ENCODE data around the gene CA5A.
"Not testable (repeated sequence)": the region's sequence is repeated elsewhere in the genome, so short reads cannot be mapped to it uniquely, and the experiment has no call there.

Gene CA5A

GRCh38 chr16:87939562-87940423 is 3.5 kb upstream of the CA5A start:
- Histone ChIP-seq H3K36me3 (ENCODE audit: control insufficient read depth in 1 of 2, insufficient read depth in 2 of 2, low read length in 2 of 2) (no peaks in the 10 kb centered on the region), H3K27me3 (ENCODE audit: control insufficient read depth in 1 of 2, insufficient read depth in 2 of 2, low read length in 2 of 2) (no peaks in the 10 kb centered on the region), H3K27ac (ENCODE audit: low read depth, low read length) (no peak overlapping the region), H3K4me3 (ENCODE audit: low read depth in 1 of 2, low read length in 2 of 2) (no peak overlapping the region), H3K9me3 (ENCODE audit: control insufficient read depth in 1 of 2, low read length in 2 of 2) (no peaks in the 10 kb centered on the region), H3K9ac (ENCODE audit: low read depth in 1 of 2, low read length in 2 of 2) (no peak overlapping the region), H3K4me1 (ENCODE audit: control insufficient read depth in 1 of 2, insufficient read depth in 2 of 2, low read length in 2 of 2) (peaks cover 0 to under 1% of the 10 kb centered on the region in 2 donors)

GRCh38 chr16:87938412-87938949 is 2.2 kb upstream of the CA5A start:
- H3K4me1 ChIP-seq (ENCODE audit: control insufficient read depth in 1 of 2, insufficient read depth in 2 of 2, low read length in 2 of 2), result no peaks in the 10 kb centered on the region
- H3K27me3 ChIP-seq (ENCODE audit: control insufficient read depth in 1 of 2, insufficient read depth in 2 of 2, low read length in 2 of 2), result no peaks in the 10 kb centered on the region
- no peak overlapping the region for H3K9ac ChIP-seq (ENCODE audit: low read depth in 1 of 2, low read length in 2 of 2)
- H3K9me3 ChIP-seq (ENCODE audit: control insufficient read depth in 1 of 2, low read length in 2 of 2), result no peaks in the 10 kb centered on the region
- no peak overlapping the region for H3K4me3 ChIP-seq (ENCODE audit: low read depth in 1 of 2, low read length in 2 of 2)
- H3K36me3 ChIP-seq (ENCODE audit: control insufficient read depth in 1 of 2, insufficient read depth in 2 of 2, low read length in 2 of 2), result no peaks in the 10 kb centered on the region
- no peak overlapping the region for H3K27ac ChIP-seq (ENCODE audit: low read depth, low read length)

DNA sequence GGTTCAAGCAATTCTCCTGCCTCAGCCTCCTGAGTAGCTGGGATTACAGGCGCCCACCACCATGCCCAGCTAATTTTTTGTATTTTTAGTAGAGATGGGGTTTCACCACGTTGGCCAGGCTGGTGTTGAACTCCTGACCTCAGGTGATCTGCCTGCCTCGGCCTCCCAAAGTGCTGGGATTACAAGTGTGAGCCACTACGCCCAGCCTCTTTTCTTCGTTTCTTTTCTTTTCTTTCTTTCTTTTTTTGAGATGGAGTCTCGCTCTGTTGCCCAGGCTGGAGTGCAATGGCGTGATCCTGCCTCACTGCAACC is 858 bp upstream of the CA5A start:
- not testable (repeated sequence) for H3K27ac ChIP-seq (ENCODE audit: low read depth, low read length); H3K4me1 ChIP-seq (ENCODE audit: control insufficient read depth in 1 of 2, insufficient read depth in 2 of 2, low read length in 2 of 2); H3K4me3 ChIP-seq (ENCODE audit: low read depth in 1 of 2, low read length in 2 of 2); H3K27me3 ChIP-seq (ENCODE audit: control insufficient read depth in 1 of 2, insufficient read depth in 2 of 2, low read length in 2 of 2); H3K9me3 ChIP-seq (ENCODE audit: control insufficient read depth in 1 of 2, low read length in 2 of 2); H3K36me3 ChIP-seq (ENCODE audit: control insufficient read depth in 1 of 2, insufficient read depth in 2 of 2, low read length in 2 of 2); H3K9ac ChIP-seq (ENCODE audit: low read depth in 1 of 2, low read length in 2 of 2)

DNA sequence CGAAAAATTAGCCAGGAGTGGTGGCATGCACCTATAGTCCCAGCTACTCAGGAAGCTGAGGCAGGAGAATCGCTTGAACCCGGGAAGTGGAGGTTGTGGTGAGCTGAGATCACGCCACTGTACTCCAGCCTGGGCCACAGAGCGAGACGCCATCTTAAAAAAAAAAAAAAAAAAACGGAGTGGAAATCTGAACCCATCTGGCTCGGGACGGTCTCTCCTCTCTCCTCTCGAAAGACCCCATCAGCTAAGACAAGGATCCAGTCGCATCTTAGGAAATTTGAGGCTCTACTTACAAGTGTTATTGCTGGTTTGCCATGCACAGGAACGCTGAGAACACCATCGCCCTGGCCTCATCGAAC is 334 bp downstream of the CA5A start:
- not testable (repeated sequence) for H3K36me3 ChIP-seq (ENCODE audit: control insufficient read depth in 1 of 2, insufficient read depth in 2 of 2, low read length in 2 of 2); H3K27ac ChIP-seq (ENCODE audit: low read depth, low read length); H3K4me1 ChIP-seq (ENCODE audit: control insufficient read depth in 1 of 2, insufficient read depth in 2 of 2, low read length in 2 of 2); H3K27me3 ChIP-seq (ENCODE audit: control insufficient read depth in 1 of 2, insufficient read depth in 2 of 2, low read length in 2 of 2); H3K4me3 ChIP-seq (ENCODE audit: low read depth in 1 of 2, low read length in 2 of 2); H3K9ac ChIP-seq (ENCODE audit: low read depth in 1 of 2, low read length in 2 of 2); H3K9me3 ChIP-seq (ENCODE audit: control insufficient read depth in 1 of 2, low read length in 2 of 2)

- H3K9ac ChIP-seq (ENCODE audit: low read depth in 1 of 2, low read length in 2 of 2); H3K9me3 ChIP-seq (ENCODE audit: control insufficient read depth in 1 of 2, low read length in 2 of 2); H3K36me3 ChIP-seq (ENCODE audit: control insufficient read depth in 1 of 2, insufficient read depth in 2 of 2, low read length in 2 of 2); H3K27me3 ChIP-seq (ENCODE audit: control insufficient read depth in 1 of 2, insufficient read depth in 2 of 2, low read length in 2 of 2); H3K4me1 ChIP-seq (ENCODE audit: control insufficient read depth in 1 of 2, insufficient read depth in 2 of 2, low read length in 2 of 2); H3K27ac ChIP-seq (ENCODE audit: low read depth, low read length); H3K4me3 ChIP-seq (ENCODE audit: low read depth in 1 of 2, low read length in 2 of 2): not testable (repeated sequence)
These were observed 1.4 kb downstream of the CA5A start for GRCh38 chr16:87934752-87935425.

DNA sequence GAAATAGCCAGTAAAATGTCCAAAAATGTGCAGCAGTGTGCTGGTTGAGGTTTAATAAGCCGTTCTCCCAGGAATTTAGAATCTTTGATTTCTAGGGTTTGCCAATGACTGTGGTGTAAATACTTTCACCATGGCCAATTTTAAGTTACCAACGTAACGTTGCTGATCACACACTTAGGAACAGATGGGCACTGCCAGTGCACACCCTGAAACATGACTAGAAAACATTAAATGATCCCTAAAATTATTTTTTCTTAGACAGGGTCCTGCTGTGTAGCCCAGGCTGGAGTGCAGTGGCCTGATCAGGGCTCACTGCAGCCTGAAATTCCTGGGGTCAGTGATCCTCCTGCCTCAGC is 3.2 kb downstream of the CA5A start:
- Histone ChIP-seq H3K9ac (ENCODE audit: low read depth in 1 of 2, low read length in 2 of 2) (no peak overlapping the region), H3K4me1 (ENCODE audit: control insufficient read depth in 1 of 2, insufficient read depth in 2 of 2, low read length in 2 of 2) (no peaks in the 10 kb centered on the region), H3K4me3 (ENCODE audit: low read depth in 1 of 2, low read length in 2 of 2) (no peak overlapping the region), H3K27ac (ENCODE audit: low read depth, low read length) (no peak overlapping the region), H3K27me3 (ENCODE audit: control insufficient read depth in 1 of 2, insufficient read depth in 2 of 2, low read length in 2 of 2) (no peaks in the 10 kb centered on the region), H3K36me3 (ENCODE audit: control insufficient read depth in 1 of 2, insufficient read depth in 2 of 2, low read length in 2 of 2) (no peaks in the 10 kb centered on the region), H3K9me3 (ENCODE audit: control insufficient read depth in 1 of 2, low read length in 2 of 2) (no peaks in the 10 kb centered on the region)

GRCh38 chr16:87932475-87933139 is 3.7 kb downstream of the CA5A start:
- H3K27ac ChIP-seq (ENCODE audit: low read depth, low read length); H3K36me3 ChIP-seq (ENCODE audit: control insufficient read depth in 1 of 2, insufficient read depth in 2 of 2, low read length in 2 of 2); H3K4me3 ChIP-seq (ENCODE audit: low read depth in 1 of 2, low read length in 2 of 2); H3K9ac ChIP-seq (ENCODE audit: low read depth in 1 of 2, low read length in 2 of 2); H3K27me3 ChIP-seq (ENCODE audit: control insufficient read depth in 1 of 2, insufficient read depth in 2 of 2, low read length in 2 of 2); H3K4me1 ChIP-seq (ENCODE audit: control insufficient read depth in 1 of 2, insufficient read depth in 2 of 2, low read length in 2 of 2); H3K9me3 ChIP-seq (ENCODE audit: control insufficient read depth in 1 of 2, low read length in 2 of 2): not testable (repeated sequence)

DNA sequence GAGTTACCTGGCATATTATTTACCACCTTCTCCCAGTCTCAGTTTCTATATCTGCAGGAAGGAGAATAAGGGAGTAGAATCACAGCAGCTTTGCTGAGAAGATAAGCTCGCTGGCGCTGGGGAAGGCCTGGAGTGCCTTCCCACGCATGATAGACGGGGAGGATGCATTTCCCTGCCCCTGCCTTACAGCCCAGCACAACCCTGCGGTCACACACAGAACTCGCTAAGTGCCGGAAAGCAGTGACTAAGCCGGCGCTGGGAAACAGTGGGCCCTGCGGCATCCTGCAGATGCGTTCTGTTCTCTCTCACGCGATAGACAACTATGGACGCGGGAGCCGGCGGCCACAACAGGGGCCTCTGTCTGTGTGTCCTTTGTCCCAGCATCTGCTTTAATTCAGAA is 4.8 kb downstream of the CA5A start:
- no peak overlapping the region for H3K4me3 ChIP-seq (ENCODE audit: low read depth in 1 of 2, low read length in 2 of 2)
- no peaks in the 10 kb centered on the region for H3K9me3 ChIP-seq (ENCODE audit: control insufficient read depth in 1 of 2, low read length in 2 of 2)
- H3K27me3 ChIP-seq (ENCODE audit: control insufficient read depth in 1 of 2, insufficient read depth in 2 of 2, low read length in 2 of 2), result no peaks in the 10 kb centered on the region
- no peak overlapping the region for H3K9ac ChIP-seq (ENCODE audit: low read depth in 1 of 2, low read length in 2 of 2)
- H3K27ac ChIP-seq (ENCODE audit: low read depth, low read length), result no peak overlapping the region
- no peaks in the 10 kb centered on the region for H3K36me3 ChIP-seq (ENCODE audit: control insufficient read depth in 1 of 2, insufficient read depth in 2 of 2, low read length in 2 of 2)
- H3K4me1 ChIP-seq (ENCODE audit: control insufficient read depth in 1 of 2, insufficient read depth in 2 of 2, low read length in 2 of 2), result no peaks in the 10 kb centered on the region

- Histone ChIP-seq H3K27me3 (ENCODE audit: control insufficient read depth in 1 of 2, insufficient read depth in 2 of 2, low read length in 2 of 2) (no peaks in the 10 kb centered on the region), H3K9ac (ENCODE audit: low read depth in 1 of 2, low read length in 2 of 2) (no peak overlapping the region), H3K4me3 (ENCODE audit: low read depth in 1 of 2, low read length in 2 of 2) (no peak overlapping the region), H3K36me3 (ENCODE audit: control insufficient read depth in 1 of 2, insufficient read depth in 2 of 2, low read length in 2 of 2) (no peaks in the 10 kb centered on the region), H3K4me1 (ENCODE audit: control insufficient read depth in 1 of 2, insufficient read depth in 2 of 2, low read length in 2 of 2) (no peaks in the 10 kb centered on the region), H3K9me3 (ENCODE audit: control insufficient read depth in 1 of 2, low read length in 2 of 2) (no peaks in the 10 kb centered on the region), H3K27ac (ENCODE audit: low read depth, low read length) (no peak overlapping the region)
These were observed 5.9 kb downstream of the CA5A start for GRCh38 chr16:87930456-87930855.

DNA sequence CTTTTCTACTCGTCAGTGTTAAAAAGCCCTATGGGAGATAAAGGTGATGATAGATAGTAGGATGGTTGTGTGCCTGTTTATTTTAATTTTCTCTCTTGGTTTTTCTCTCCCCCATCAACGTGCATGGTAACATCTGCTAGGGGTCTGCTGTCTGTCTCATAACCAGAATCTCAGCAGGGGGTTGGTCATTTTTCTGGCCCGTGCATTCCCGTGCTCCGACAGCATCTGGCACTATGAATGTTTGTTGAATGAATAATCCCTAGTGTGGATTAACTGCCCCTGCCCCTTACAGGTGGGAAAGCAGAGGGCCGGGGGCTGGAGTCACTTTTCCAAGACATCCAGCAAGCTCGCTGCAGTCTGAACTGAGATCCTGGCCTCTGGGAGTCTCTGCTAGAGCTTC is 6.3 kb downstream of the CA5A start:
- H3K9me3 ChIP-seq (ENCODE audit: control insufficient read depth in 1 of 2, low read length in 2 of 2), result no peaks in the 10 kb centered on the region
- H3K36me3 ChIP-seq (ENCODE audit: control insufficient read depth in 1 of 2, insufficient read depth in 2 of 2, low read length in 2 of 2), result no peaks in the 10 kb centered on the region
- H3K4me3 ChIP-seq (ENCODE audit: low read depth in 1 of 2, low read length in 2 of 2), result no peak overlapping the region
- no peaks in the 10 kb centered on the region for H3K4me1 ChIP-seq (ENCODE audit: control insufficient read depth in 1 of 2, insufficient read depth in 2 of 2, low read length in 2 of 2)
- H3K27me3 ChIP-seq (ENCODE audit: control insufficient read depth in 1 of 2, insufficient read depth in 2 of 2, low read length in 2 of 2), result no peaks in the 10 kb centered on the region
- H3K9ac ChIP-seq (ENCODE audit: low read depth in 1 of 2, low read length in 2 of 2), result no peak overlapping the region
- H3K27ac ChIP-seq (ENCODE audit: low read depth, low read length), result no peak overlapping the region
